Measurements from ENCODE around the gene TCP11. TPM values are rescaled to one million over a fixed set of nuclear protein-coding genes. Genes with fewer than 3 reads are reported as not detected.
"Not testable (repeated sequence)": the region's sequence is repeated elsewhere in the genome, so short reads cannot be mapped to it uniquely, and the experiment has no call there.

Gene TCP11
- total RNA-seq, 1 experiment from 2014 or later = not detected

- H3K4me2 ChIP-seq (ENCODE audit: insufficient read depth, insufficient read length, low read length); H3K9me3 ChIP-seq (ENCODE audit: control insufficient read depth, low read depth, low read length); DNase-seq; H3K4ac ChIP-seq (ENCODE audit: low read depth, low read length); H3K23me2 ChIP-seq (ENCODE audit: insufficient read length, low read depth, low read length, poor library complexity, severe bottlenecking); H3K18ac ChIP-seq (ENCODE audit: insufficient read length, low read depth, low read length); H3K23ac ChIP-seq (ENCODE audit: insufficient read length, low read depth, low read length); H2BK5ac ChIP-seq (ENCODE audit: insufficient read length, low read length); H2BK15ac ChIP-seq (ENCODE audit: low read depth, low read length); H2BK12ac ChIP-seq (ENCODE audit: insufficient read length, low read depth, low read length); H3K14ac ChIP-seq (ENCODE audit: insufficient read depth, low read length); H2AFZ ChIP-seq (ENCODE audit: low read length); H3K27ac Mint-ChIP-seq; H3K4me1 Mint-ChIP-seq; H4K91ac ChIP-seq (ENCODE audit: insufficient read length, low read depth, low read length); H3K27me3 Mint-ChIP-seq (ENCODE audit: low read depth); H3K4me1 ChIP-seq (ENCODE audit: insufficient read depth, low read length); H3K56ac ChIP-seq (ENCODE audit: insufficient read length, low read depth, low read length); H4K20me1 ChIP-seq (ENCODE audit: control insufficient read depth, insufficient read depth, insufficient read length); H2BK120ac ChIP-seq (ENCODE audit: low read depth, low read length, poor library complexity, severe bottlenecking); H4K5ac ChIP-seq (ENCODE audit: insufficient read length, low read depth, low read length); H4K8ac ChIP-seq (replicated peaks; ENCODE audit: insufficient read length, low read depth, low read length); H3K27me3 ChIP-seq (ENCODE audit: insufficient read depth, low read length); H2BK20ac ChIP-seq (ENCODE audit: low read depth, low read length, poor library complexity, severe bottlenecking); H3T11ph ChIP-seq (ENCODE audit: low read length); H3K36me3 Mint-ChIP-seq (ENCODE audit: insufficient read depth in 1 of 3, low read depth in 3 of 3); H2AK5ac ChIP-seq (ENCODE audit: insufficient read length, low read length); H3K79me1 ChIP-seq (ENCODE audit: insufficient read depth, low read depth, low read length, poor library complexity, severe bottlenecking); H3K27ac ChIP-seq (ENCODE audit: insufficient read length, low read depth, low read length); H3K4me3 Mint-ChIP-seq; H3K79me2 ChIP-seq (ENCODE audit: insufficient read depth, low read length); H3K9ac ChIP-seq (ENCODE audit: extremely low read depth, insufficient read length, low read length): not testable (repeated sequence)
- H3K9me3 Mint-ChIP-seq = peaks cover 8 to 13% of the 10 kb centered on the region in 2 experiments; a peak in 4 of 5 replicates
- WGBS (ENCODE audit: extremely low coverage, insufficient read length, low lambda C conversion rate) = no CpG with 5 or more reads among the region's 8 CpGs
These were observed 33.9 kb downstream of the TCP11 start for GRCh38 chr6:35107208-35107607.

DNA sequence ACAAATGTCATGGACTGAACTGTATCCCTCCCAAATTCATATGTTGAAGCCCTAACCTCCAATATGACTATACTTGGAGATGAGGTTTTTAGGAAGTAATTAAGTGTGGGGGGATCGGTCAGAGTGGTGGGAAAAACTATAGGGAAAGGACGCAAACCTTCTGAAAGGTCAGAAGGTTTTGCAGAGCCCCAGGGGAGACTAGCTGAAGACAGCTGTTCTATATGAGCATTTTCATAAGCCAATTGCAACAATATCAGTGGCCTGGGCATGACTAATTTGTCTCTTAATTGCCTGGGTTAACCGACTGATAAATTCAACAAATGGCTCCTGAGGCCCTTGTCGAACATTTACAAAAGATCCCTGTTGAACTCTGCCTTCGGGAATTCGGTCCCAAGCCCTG, 35.1 kb downstream of the TCP11 start:
- H4K91ac ChIP-seq (ENCODE audit: insufficient read length, low read depth, low read length); H3K27ac Mint-ChIP-seq; H2AK5ac ChIP-seq (ENCODE audit: insufficient read length, low read length); H3K4me1 Mint-ChIP-seq; H3K36me3 Mint-ChIP-seq (ENCODE audit: insufficient read depth in 1 of 3, low read depth in 3 of 3); H2BK120ac ChIP-seq (ENCODE audit: low read depth, low read length, poor library complexity, severe bottlenecking); H3K18ac ChIP-seq (ENCODE audit: insufficient read length, low read depth, low read length); H3K23me2 ChIP-seq (ENCODE audit: insufficient read length, low read depth, low read length, poor library complexity, severe bottlenecking); H2BK12ac ChIP-seq (ENCODE audit: insufficient read length, low read depth, low read length); H3K27me3 Mint-ChIP-seq (ENCODE audit: low read depth); H3K4me2 ChIP-seq (ENCODE audit: insufficient read depth, insufficient read length, low read length); H3K9ac ChIP-seq (ENCODE audit: extremely low read depth, insufficient read length, low read length); H3K79me1 ChIP-seq (ENCODE audit: insufficient read depth, low read depth, low read length, poor library complexity, severe bottlenecking); H3K14ac ChIP-seq (ENCODE audit: insufficient read depth, low read length); H3K4me3 Mint-ChIP-seq; H4K20me1 ChIP-seq (ENCODE audit: control insufficient read depth, insufficient read depth, insufficient read length); H2AFZ ChIP-seq (ENCODE audit: low read length); H4K8ac ChIP-seq (replicated peaks; ENCODE audit: insufficient read length, low read depth, low read length); H2BK20ac ChIP-seq (ENCODE audit: low read depth, low read length, poor library complexity, severe bottlenecking); H3K79me2 ChIP-seq (ENCODE audit: insufficient read depth, low read length); H3K4ac ChIP-seq (ENCODE audit: low read depth, low read length); H3K23ac ChIP-seq (ENCODE audit: insufficient read length, low read depth, low read length); H4K5ac ChIP-seq (ENCODE audit: insufficient read length, low read depth, low read length); H3K27ac ChIP-seq (ENCODE audit: insufficient read length, low read depth, low read length); H2BK15ac ChIP-seq (ENCODE audit: low read depth, low read length); H3K56ac ChIP-seq (ENCODE audit: insufficient read length, low read depth, low read length); DNase-seq; H3K27me3 ChIP-seq (ENCODE audit: insufficient read depth, low read length); H3K9me3 ChIP-seq (ENCODE audit: control insufficient read depth, low read depth, low read length); H3T11ph ChIP-seq (ENCODE audit: low read length); H2BK5ac ChIP-seq (ENCODE audit: insufficient read length, low read length); H3K4me1 ChIP-seq (ENCODE audit: insufficient read depth, low read length): not testable (repeated sequence)
- H3K9me3 Mint-ChIP-seq = peaks cover 5 to 13% of the 10 kb centered on the region in 2 experiments; a peak in 3 of 5 replicates
- no CpG with 5 or more reads among the region's 6 CpGs for WGBS (ENCODE audit: extremely low coverage, insufficient read length, low lambda C conversion rate)
